Measurements from ENCODE around the gene SYT7.
A peak's percentile ranks its signal among the peaks of the same experiment; 100 is the strongest.

Gene SYT7

GRCh38 chr11:61579676-61580270, 1.1 kb downstream of the SYT7 start:
- Histone ChIP-seq H3K9me2 (replicated peaks; ENCODE audit: insufficient read depth, low read length) (no peaks in the 10 kb centered on the region), H3K27ac (ENCODE audit: low read length) (no peak overlapping the region), H3K4me1 (ENCODE audit: low read length) (0 out of 2 replicates have a peak, but pooled peaks cover 3% of the 10 kb centered on the region), H3K79me2 (ENCODE audit: low read length) (no peaks in the 10 kb centered on the region), H3K4me2 (ENCODE audit: low read depth, low read length) (peak overlapping the region; percentile 45; the same call in 1 of the 2 replicates), H2AFZ (ENCODE audit: low read length) (no peak overlapping the region), H3F3A (ENCODE audit: insufficient read depth, low read length) (no peaks in the 10 kb centered on the region), H3K27me3 (replicated peaks; ENCODE audit: insufficient read depth, low read length) (peaks cover 86% of the 10 kb centered on the region), H3K36me3 (replicated peaks; ENCODE audit: insufficient read depth, low read length) (no peaks in the 10 kb centered on the region), H3K9me3 (replicated peaks; ENCODE audit: insufficient read depth, low read length) (no peaks in the 10 kb centered on the region), H4K20me1 (ENCODE audit: insufficient read depth, low read length) (no peaks in the 10 kb centered on the region), H3K9ac (ENCODE audit: low read length) (no peak overlapping the region), H3K4me3 (ENCODE audit: low read length) (no peak overlapping the region)
- TF ChIP-seq EZH2phosphoT487 (IDR thresholded peaks at IDR 0.05; ENCODE audit: low read length) (no peak), EZH2 (optimal IDR thresholded peaks at IDR 0.05; ENCODE audit: low read depth, low read length) (no peak)
- TF ChIP-seq, protein P1, sequence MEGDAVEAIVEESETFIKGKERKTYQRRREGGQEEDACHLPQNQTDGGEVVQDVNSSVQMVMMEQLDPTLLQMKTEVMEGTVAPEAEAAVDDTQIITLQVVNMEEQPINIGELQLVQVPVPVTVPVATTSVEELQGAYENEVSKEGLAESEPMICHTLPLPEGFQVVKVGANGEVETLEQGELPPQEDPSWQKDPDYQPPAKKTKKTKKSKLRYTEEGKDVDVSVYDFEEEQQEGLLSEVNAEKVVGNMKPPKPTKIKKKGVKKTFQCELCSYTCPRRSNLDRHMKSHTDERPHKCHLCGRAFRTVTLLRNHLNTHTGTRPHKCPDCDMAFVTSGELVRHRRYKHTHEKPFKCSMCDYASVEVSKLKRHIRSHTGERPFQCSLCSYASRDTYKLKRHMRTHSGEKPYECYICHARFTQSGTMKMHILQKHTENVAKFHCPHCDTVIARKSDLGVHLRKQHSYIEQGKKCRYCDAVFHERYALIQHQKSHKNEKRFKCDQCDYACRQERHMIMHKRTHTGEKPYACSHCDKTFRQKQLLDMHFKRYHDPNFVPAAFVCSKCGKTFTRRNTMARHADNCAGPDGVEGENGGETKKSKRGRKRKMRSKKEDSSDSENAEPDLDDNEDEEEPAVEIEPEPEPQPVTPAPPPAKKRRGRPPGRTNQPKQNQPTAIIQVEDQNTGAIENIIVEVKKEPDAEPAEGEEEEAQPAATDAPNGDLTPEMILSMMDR (IDR thresholded peaks at IDR 0.05; ENCODE audit: low read length): no peak
- DNase-seq: no peak

- DNase-seq: no peak
- no peak overlapping the region for H2AFZ ChIP-seq (ENCODE audit: low read length)
- 0 out of 2 replicates have a peak, but pooled peaks cover 3% of the 10 kb centered on the region for H3K4me1 ChIP-seq (ENCODE audit: low read length)
- no peaks in the 10 kb centered on the region for H3K9me3 ChIP-seq (replicated peaks; ENCODE audit: insufficient read depth, low read length)
- TF ChIP-seq, protein P1 (IDR thresholded peaks at IDR 0.05; ENCODE audit: low read length): no peak
- TF ChIP-seq EZH2phosphoT487 (IDR thresholded peaks at IDR 0.05; ENCODE audit: low read length): no peak
- TF ChIP-seq EZH2 (optimal IDR thresholded peaks at IDR 0.05; ENCODE audit: low read depth, low read length): no peak
- no peak overlapping the region for H3K4me3 ChIP-seq (ENCODE audit: low read length)
- H3K4me2 ChIP-seq (ENCODE audit: low read depth, low read length): no peak overlapping the region
- H3K9ac ChIP-seq (ENCODE audit: low read length): no peak overlapping the region
- H3F3A ChIP-seq (ENCODE audit: insufficient read depth, low read length): no peaks in the 10 kb centered on the region
- no peaks in the 10 kb centered on the region for H4K20me1 ChIP-seq (ENCODE audit: insufficient read depth, low read length)
- H3K27me3 ChIP-seq (replicated peaks; ENCODE audit: insufficient read depth, low read length): peaks cover 88% of the 10 kb centered on the region
- H3K9me2 ChIP-seq (replicated peaks; ENCODE audit: insufficient read depth, low read length): no peaks in the 10 kb centered on the region
- no peaks in the 10 kb centered on the region for H3K79me2 ChIP-seq (ENCODE audit: low read length)
- no peak overlapping the region for H3K27ac ChIP-seq (ENCODE audit: low read length)
- no peaks in the 10 kb centered on the region for H3K36me3 ChIP-seq (replicated peaks; ENCODE audit: insufficient read depth, low read length)
Observed at GRCh38 chr11:61578819-61579675, 1.8 kb downstream of the SYT7 start.

DNA sequence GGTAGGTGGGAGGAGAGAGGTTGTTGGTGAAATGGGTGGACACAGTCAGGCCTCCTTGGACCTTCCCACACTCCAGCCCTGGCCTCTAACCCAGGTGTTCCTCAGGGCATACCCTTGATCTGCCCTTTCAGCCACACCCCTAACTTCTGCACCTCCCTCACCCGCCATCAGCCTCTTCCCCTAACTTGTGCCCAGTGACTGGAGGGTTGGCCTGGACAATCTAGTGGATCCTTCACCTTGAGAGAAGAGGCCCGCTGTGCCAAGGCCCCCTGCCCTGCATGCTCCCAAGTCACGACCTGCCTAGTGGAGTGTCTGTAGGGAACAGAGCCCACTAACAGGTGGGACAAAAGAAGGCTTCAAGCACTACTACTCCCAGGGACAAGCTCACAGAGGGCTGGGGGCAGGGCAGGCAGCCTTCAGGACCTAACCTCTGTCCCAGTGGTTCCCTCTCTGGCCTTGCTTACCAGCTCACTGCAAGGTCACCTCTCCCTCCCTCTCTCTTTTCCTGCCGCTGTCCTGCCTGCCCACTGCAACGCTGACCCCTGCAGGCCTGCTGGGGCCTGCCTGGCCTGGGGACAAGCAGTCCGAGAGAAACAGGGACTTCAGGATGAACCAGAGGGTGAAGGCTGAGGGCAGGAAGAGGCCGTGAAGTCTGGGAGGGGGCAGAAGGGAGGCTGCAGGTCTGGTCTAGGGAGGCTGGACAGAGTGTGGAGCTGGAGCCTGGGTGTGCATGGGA, 3.3 kb downstream of the SYT7 start:
- Histone ChIP-seq H3K27ac (ENCODE audit: low read length) (no peak overlapping the region), H3K79me2 (ENCODE audit: low read length) (no peaks in the 10 kb centered on the region), H3F3A (ENCODE audit: insufficient read depth, low read length) (no peaks in the 10 kb centered on the region), H3K27me3 (replicated peaks; ENCODE audit: insufficient read depth, low read length) (peaks cover 88% of the 10 kb centered on the region), H3K9me3 (replicated peaks; ENCODE audit: insufficient read depth, low read length) (no peaks in the 10 kb centered on the region), H4K20me1 (ENCODE audit: insufficient read depth, low read length) (no peaks in the 10 kb centered on the region), H3K9ac (ENCODE audit: low read length) (no peak overlapping the region), H3K4me1 (ENCODE audit: low read length) (0 out of 2 replicates have a peak, but pooled peaks cover 3% of the 10 kb centered on the region), H3K4me2 (ENCODE audit: low read depth, low read length) (no peak overlapping the region), H3K9me2 (replicated peaks; ENCODE audit: insufficient read depth, low read length) (no peaks in the 10 kb centered on the region), H2AFZ (ENCODE audit: low read length) (no peak overlapping the region), H3K36me3 (replicated peaks; ENCODE audit: insufficient read depth, low read length) (no peaks in the 10 kb centered on the region), H3K4me3 (ENCODE audit: low read length) (no peak overlapping the region)
- TF ChIP-seq EZH2 (optimal IDR thresholded peaks at IDR 0.05; ENCODE audit: low read depth, low read length) (no peak), EZH2phosphoT487 (IDR thresholded peaks at IDR 0.05; ENCODE audit: low read length) (no peak)
- TF ChIP-seq, protein P1 (IDR thresholded peaks at IDR 0.05; ENCODE audit: low read length): no peak
- DNase-seq: no peak

Data from MM.1S (cell line).